ENCODE measurements around the gene ZCCHC14.

ZCCHC14 gene

GRCh38 chr16:87474566-87474996 lies 18.2 kb downstream of the ZCCHC14 start:
- no peak overlapping the region for H3K4me3 ChIP-seq (replicated peaks in 1 of 2; ENCODE audit: low read depth in 2 of 2, low read length in 2 of 2)
- TF ChIP-seq, protein P1, sequence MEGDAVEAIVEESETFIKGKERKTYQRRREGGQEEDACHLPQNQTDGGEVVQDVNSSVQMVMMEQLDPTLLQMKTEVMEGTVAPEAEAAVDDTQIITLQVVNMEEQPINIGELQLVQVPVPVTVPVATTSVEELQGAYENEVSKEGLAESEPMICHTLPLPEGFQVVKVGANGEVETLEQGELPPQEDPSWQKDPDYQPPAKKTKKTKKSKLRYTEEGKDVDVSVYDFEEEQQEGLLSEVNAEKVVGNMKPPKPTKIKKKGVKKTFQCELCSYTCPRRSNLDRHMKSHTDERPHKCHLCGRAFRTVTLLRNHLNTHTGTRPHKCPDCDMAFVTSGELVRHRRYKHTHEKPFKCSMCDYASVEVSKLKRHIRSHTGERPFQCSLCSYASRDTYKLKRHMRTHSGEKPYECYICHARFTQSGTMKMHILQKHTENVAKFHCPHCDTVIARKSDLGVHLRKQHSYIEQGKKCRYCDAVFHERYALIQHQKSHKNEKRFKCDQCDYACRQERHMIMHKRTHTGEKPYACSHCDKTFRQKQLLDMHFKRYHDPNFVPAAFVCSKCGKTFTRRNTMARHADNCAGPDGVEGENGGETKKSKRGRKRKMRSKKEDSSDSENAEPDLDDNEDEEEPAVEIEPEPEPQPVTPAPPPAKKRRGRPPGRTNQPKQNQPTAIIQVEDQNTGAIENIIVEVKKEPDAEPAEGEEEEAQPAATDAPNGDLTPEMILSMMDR (IDR thresholded peaks at IDR 0.05; ENCODE audit: low read depth, low read length): no peak
- no peak for DNase-seq (ENCODE audit: low read depth in 2 of 2)

DNA sequence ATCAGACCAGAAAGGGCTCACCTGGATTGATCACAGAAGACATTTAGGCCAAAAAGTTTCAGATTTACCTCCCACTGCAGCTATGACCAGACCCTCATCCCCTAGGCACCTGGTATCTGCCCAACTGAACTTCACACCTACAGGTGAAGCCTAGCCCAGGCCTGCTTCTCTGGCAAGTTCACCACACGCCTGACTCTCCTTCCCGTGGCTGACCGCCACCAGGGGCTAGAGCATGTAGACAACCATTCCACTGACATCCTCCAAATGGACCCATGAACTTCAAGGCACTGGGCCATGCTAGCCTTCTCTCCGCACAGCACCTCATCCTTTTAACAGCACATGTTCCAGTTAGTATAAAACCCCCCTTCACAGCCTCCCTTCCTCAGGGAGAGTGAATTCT lies 18.8 kb downstream of the ZCCHC14 start:
- no peak overlapping the region for H3K4me3 ChIP-seq (replicated peaks in 1 of 2; ENCODE audit: low read depth in 2 of 2, low read length in 2 of 2)
- TF ChIP-seq, protein P1 (IDR thresholded peaks at IDR 0.05; ENCODE audit: low read depth, low read length): no peak
- no peak for DNase-seq (ENCODE audit: low read depth in 2 of 2)

- no peak overlapping the region for H3K4me3 ChIP-seq (replicated peaks in 1 of 2; ENCODE audit: low read depth in 2 of 2, low read length in 2 of 2)
- no peak for DNase-seq (ENCODE audit: low read depth in 2 of 2)
- TF ChIP-seq, protein P1 (IDR thresholded peaks at IDR 0.05; ENCODE audit: low read depth, low read length): no peak
Observed at GRCh38 chr16:87472935-87473334, 19.9 kb downstream of the ZCCHC14 start.

DNA sequence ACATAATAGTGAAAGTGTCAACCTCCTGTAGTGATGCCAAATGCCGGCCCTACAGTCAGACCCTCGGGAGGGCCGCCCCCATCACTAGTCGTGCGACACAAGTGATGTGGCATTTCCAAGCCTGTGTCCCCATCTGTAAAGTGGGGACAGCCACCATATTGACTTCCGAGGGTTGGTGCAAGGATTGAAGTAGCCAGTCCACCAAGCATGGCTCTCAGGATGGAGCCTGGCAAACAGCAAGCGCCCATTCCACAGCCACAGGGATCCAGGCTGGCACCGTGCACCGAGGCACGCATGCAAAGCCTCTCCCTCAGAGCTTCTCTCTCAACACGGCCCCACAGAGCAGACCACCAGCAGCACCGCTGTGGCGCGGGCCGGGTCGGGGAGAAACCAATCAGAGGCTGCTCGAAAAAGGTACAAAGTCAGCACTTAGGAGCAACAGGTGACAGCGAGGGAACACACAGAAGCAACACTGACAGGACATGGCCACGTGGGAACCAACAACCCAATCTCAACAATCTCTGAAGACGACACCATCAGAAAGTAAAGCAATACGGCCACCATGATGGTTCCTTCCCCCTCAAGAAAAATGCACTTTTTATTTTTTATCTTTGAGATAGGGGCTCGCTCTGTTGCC lies 20.6 kb downstream of the ZCCHC14 start:
- TF ChIP-seq, protein P1 (IDR thresholded peaks at IDR 0.05; ENCODE audit: low read depth, low read length): no peak
- DNase-seq (ENCODE audit: low read depth in 2 of 2): no peak
- no peak overlapping the region for H3K4me3 ChIP-seq (replicated peaks in 1 of 2; ENCODE audit: low read depth in 2 of 2, low read length in 2 of 2)

DNA sequence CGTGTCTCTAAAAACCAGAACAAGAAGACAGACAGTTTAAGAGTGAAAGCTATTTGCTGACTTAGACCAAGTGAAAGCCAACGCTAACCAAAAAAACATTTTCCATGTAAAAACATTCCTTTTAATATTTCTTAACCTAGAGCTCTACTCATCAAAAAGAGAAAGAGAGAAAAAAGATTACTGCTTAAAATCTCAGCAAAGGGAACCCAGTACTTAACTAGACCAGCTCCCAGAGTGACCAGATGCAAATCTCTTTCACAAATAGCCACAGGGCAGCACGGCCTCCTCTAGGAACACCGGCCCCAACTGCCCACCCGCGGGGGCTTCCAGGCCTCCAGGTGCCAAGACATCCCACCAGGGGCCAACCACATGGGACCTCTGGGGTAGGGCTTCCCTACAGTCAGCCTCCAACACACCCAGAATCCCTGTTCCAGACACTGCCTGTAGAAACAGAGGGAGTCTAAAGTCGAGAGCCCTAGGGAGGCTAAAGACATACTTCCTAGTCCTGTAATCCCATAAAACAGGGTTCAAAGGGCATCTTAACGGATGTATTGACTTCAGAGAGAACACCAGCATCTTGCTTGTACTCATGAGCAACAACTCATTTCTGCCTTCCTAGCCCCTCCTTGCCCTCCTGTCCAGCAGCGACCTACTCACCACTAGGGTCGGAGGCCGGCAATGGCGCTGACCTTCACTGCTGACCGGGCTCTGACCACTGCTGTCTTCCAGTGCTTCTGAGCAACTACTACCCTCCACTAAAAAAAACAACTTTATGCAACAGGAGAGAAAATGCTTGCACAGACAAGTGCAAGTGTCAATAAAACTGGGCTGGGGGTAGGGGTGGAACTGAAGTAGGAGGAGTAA lies 21.3 kb downstream of the ZCCHC14 start:
- H3K4me3 ChIP-seq (replicated peaks in 1 of 2; ENCODE audit: low read depth in 2 of 2, low read length in 2 of 2): no peak overlapping the region
- TF ChIP-seq, protein P1 (IDR thresholded peaks at IDR 0.05; ENCODE audit: low read depth, low read length): no peak
- no peak for DNase-seq (ENCODE audit: low read depth in 2 of 2)

DNA sequence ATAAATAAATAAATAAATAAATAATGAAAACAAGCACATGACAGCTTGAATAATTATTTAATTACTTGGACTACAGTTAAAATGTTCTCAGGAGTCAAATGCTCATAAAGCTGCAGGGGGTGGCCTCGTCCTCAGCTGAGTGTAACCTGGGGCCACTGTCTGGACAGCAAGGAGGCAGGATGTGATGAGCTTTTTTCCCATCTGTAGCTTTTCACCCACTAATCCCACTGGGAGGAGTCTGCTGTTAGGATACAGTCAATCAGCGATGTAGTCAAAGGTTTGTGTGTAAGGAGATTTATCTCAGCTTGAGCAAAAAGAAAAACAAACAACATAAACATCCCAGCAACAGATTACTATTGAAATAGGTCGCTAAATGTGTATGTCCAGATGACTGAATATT lies 22.5 kb downstream of the ZCCHC14 start:
- no peak for DNase-seq (ENCODE audit: low read depth in 2 of 2)
- TF ChIP-seq, protein P1 (IDR thresholded peaks at IDR 0.05; ENCODE audit: low read depth, low read length): no peak
- no peak overlapping the region for H3K4me3 ChIP-seq (replicated peaks in 1 of 2; ENCODE audit: low read depth in 2 of 2, low read length in 2 of 2)
